Measurements from ENCODE around the gene ETNK2. TPM values are rescaled to one million over a fixed set of nuclear protein-coding genes. Genes with fewer than 3 reads are reported as not detected.

ETNK2 gene
- total and polyA plus RNA-seq, 2 donors from 2014 or later: 33.3 to 166 TPM

GRCh38 chr1:204150702-204151551, 917 bp downstream of the ETNK2 start:
- intact Hi-C loops (cut with DNase I): no loop called here
- no peak for TF ChIP-seq CTCF (IDR thresholded peaks at IDR 0.05; ENCODE audit: borderline replicate concordance, extremely low read depth, insufficient read depth)
- Histone ChIP-seq H3K27ac (ENCODE audit: low read depth in 2 of 2, low read length in 2 of 2) (peak overlapping the region; percentile 87 to 94), H3K4me3 (ENCODE audit: low read length in 3 of 3) (peak overlapping the region; percentile 21 to 82 (median 80)), H3K36me3 (ENCODE audit: control insufficient read depth in 2 of 3, insufficient read depth in 3 of 3, low read length in 3 of 3) (peaks cover 0 to 8% (median 4%) of the 10 kb centered on the region in 3 donors), H3K9me3 (ENCODE audit: control insufficient read depth in 2 of 3, insufficient read depth in 1 of 3, low read length in 3 of 3) (no peaks in the 10 kb centered on the region), H3K4me1 (ENCODE audit: control insufficient read depth in 2 of 3, insufficient read depth in 2 of 3, low read depth in 1 of 3, low read length in 3 of 3) (peaks cover 0 to 12% (median 0%) of the 10 kb centered on the region in 3 donors), H3K27me3 (ENCODE audit: control insufficient read depth, insufficient read depth, low read length) (no peaks in the 10 kb centered on the region), H3K9ac (ENCODE audit: low read length in 3 of 3) (peak overlapping the region in 2 of 3 donors; percentile 76 to 85)
- DNase-seq (peak; percentile 48 to 82 (median 58)), FAIRE-seq (no peak)

- Histone ChIP-seq H3K27ac (ENCODE audit: low read depth in 2 of 2, low read length in 2 of 2) (peak overlapping the region; percentile 87 to 94), H3K36me3 (ENCODE audit: control insufficient read depth in 2 of 3, insufficient read depth in 3 of 3, low read length in 3 of 3) (peaks cover 0 to 13% (median 13%) of the 10 kb centered on the region in 3 donors), H3K4me3 (ENCODE audit: low read length in 3 of 3) (peak overlapping the region in 2 of 3 donors; percentile 80 to 82), H3K9me3 (ENCODE audit: control insufficient read depth in 2 of 3, insufficient read depth in 1 of 3, low read length in 3 of 3) (no peaks in the 10 kb centered on the region), H3K9ac (ENCODE audit: low read length in 3 of 3) (peak overlapping the region in 1 of 3 donors; percentile 81), H3K4me1 (ENCODE audit: control insufficient read depth in 2 of 3, insufficient read depth in 2 of 3, low read depth in 1 of 3, low read length in 3 of 3) (peaks cover 0 to 18% (median 5%) of the 10 kb centered on the region in 3 donors), H3K27me3 (ENCODE audit: control insufficient read depth, insufficient read depth, low read length) (no peaks in the 10 kb centered on the region)
- FAIRE-seq: no peak
- no peak for TF ChIP-seq CTCF (IDR thresholded peaks at IDR 0.05; ENCODE audit: borderline replicate concordance, extremely low read depth, insufficient read depth)
- intact Hi-C loops (cut with DNase I): no loop called here
- DNase-seq: peak in 1 of 5 donors; percentile 52
Measured at GRCh38 chr1:204149635-204150565, 1.9 kb downstream of the ETNK2 start.

GRCh38 chr1:204149107-204149506, 2.7 kb downstream of the ETNK2 start:
- peaks cover 0 to 20% (median 6%) of the 10 kb centered on the region in 3 donors for H3K4me1 ChIP-seq (ENCODE audit: control insufficient read depth in 2 of 3, insufficient read depth in 2 of 3, low read depth in 1 of 3, low read length in 3 of 3)
- H3K9me3 ChIP-seq (ENCODE audit: control insufficient read depth in 2 of 3, insufficient read depth in 1 of 3, low read length in 3 of 3): no peaks in the 10 kb centered on the region
- H3K4me3 ChIP-seq (ENCODE audit: low read length in 3 of 3): peak overlapping the region in 2 of 3 donors; percentile 80 to 82
- H3K36me3 ChIP-seq (ENCODE audit: control insufficient read depth in 2 of 3, insufficient read depth in 3 of 3, low read length in 3 of 3): peaks cover 0 to 13% (median 13%) of the 10 kb centered on the region in 3 donors
- intact Hi-C loops (cut with DNase I): no loop called here
- TF ChIP-seq CTCF (IDR thresholded peaks at IDR 0.05; ENCODE audit: borderline replicate concordance, extremely low read depth, insufficient read depth): no peak
- FAIRE-seq: no peak
- peak overlapping the region in 1 of 3 donors; percentile 42 for H3K9ac ChIP-seq (ENCODE audit: low read length in 3 of 3)
- H3K27me3 ChIP-seq (ENCODE audit: control insufficient read depth, insufficient read depth, low read length): no peaks in the 10 kb centered on the region
- peak overlapping the region; percentile 56 to 76 for H3K27ac ChIP-seq (ENCODE audit: low read depth in 2 of 2, low read length in 2 of 2)
- no peak for DNase-seq
